DND-41 (cell line): ENCODE data around the gene IFIT1.

ENCODE experiments used
- ATAC-seq: fragments of 200-7000 bp; cut with Tn5 transposase; 3 replicates; pipeline ENCODE4 v1.9.1; 2021; ENCODE audit warnings: low read depth; ENCODE audit not compliant: insufficient read depth
- DNase-seq: peaks from one replicate; pipeline ENCODE4 v3.0.0-alpha.2; 2020
- H2AFZ ChIP-seq: 2 replicates; pipeline ENCODE4 v1.6.0; 2012; ENCODE audit warnings: low read depth, low read length
- H3K27ac ChIP-seq: 2 replicates; pipeline ENCODE4 v1.5.1; 2012; ENCODE audit warnings: low read length, inconsistent platforms
- H3K27me3 ChIP-seq: fragments of 200-600 bp; sonication (generic); 2 replicates; pipeline ENCODE4 v1.6.0; 2012; ENCODE audit warnings: low read length, mild to moderate bottlenecking, inconsistent platforms; ENCODE audit not compliant: insufficient read depth, poor library complexity
- H3K36me3 ChIP-seq: 2 replicates; pipeline ENCODE4 v1.5.1; 2012; ENCODE audit warnings: low read length, inconsistent platforms; ENCODE audit not compliant: insufficient read depth
- H3K4me1 ChIP-seq: 2 replicates; pipeline ENCODE4 v1.5.1; 2012; ENCODE audit warnings: mild to moderate bottlenecking, low read length; ENCODE audit not compliant: insufficient read depth
- H3K4me2 ChIP-seq: 2 replicates; pipeline ENCODE4 v1.6.0; 2012; ENCODE audit warnings: mild to moderate bottlenecking, moderate library complexity, low read length, inconsistent platforms; ENCODE audit not compliant: insufficient read depth
- H3K4me3 ChIP-seq, 2 experiments: fragments of 200-600 bp in 1 of 2; shearing (Covaris generic) in 1 of 2; 2 replicates each; pipeline ENCODE4 v1.5.1; 2012 to 2016; ENCODE audit warnings: inconsistent platforms in 2 of 2, low read length in 2 of 2, mild to moderate bottlenecking in 2 of 2, low read depth in 1 of 2, moderate library complexity in 1 of 2
- H3K79me2 ChIP-seq: 2 replicates; pipeline ENCODE4 v1.6.0; 2012; ENCODE audit warnings: low read length, inconsistent platforms; ENCODE audit not compliant: insufficient read depth
- H3K9ac ChIP-seq: 2 replicates; pipeline ENCODE4 v1.6.0; 2012; ENCODE audit warnings: low read depth, mild to moderate bottlenecking, inconsistent platforms, low read length, moderate library complexity
- H3K9me3 ChIP-seq: 2 replicates; pipeline ENCODE4 v1.5.1; 2012; ENCODE audit warnings: low read length, moderate library complexity, mild to moderate bottlenecking, inconsistent platforms; ENCODE audit not compliant: insufficient read depth, severe bottlenecking
- H4K20me1 ChIP-seq: 2 replicates; pipeline ENCODE4 v1.6.0; 2012; ENCODE audit warnings: low read length; ENCODE audit not compliant: insufficient read depth
- CTCF ChIP-seq: IDR thresholded peaks from 2 replicates; pipeline ENCODE4 v1.5.1; 2012; ENCODE audit warnings: borderline replicate concordance, low read length, moderate library complexity, mild to moderate bottlenecking; ENCODE audit not compliant: poor library complexity, severe bottlenecking; ENCODE audit errors: extremely low read depth
- EZH2 ChIP-seq: IDR thresholded peaks from 3 replicates; pipeline ENCODE4 v1.6.1; 2012; ENCODE audit warnings: borderline replicate concordance, low read depth, mild to moderate bottlenecking, moderate library complexity, low read length, inconsistent platforms; ENCODE audit not compliant: severe bottlenecking

Gene IFIT1

GRCh38 chr10:89419548-89419947 lies 27.1 kb downstream of the IFIT1 start:
- Histone ChIP-seq H3K79me2 (peaks cover 32% of the 10 kb centered on the region), H3K27ac (no peak overlapping the region), H3K9me3 (no peaks in the 10 kb centered on the region), H3K9ac (no peak overlapping the region), H3K36me3 (peaks cover 26% of the 10 kb centered on the region), H3K4me1 (peaks cover 46% of the 10 kb centered on the region), H3K4me2 (no peak overlapping the region; the same call in 1 of the 2 replicates), H4K20me1 (peaks cover 6% of the 10 kb centered on the region; the same call in 1 of the 2 replicates), H2AFZ (no peak overlapping the region), H3K4me3 (no peak overlapping the region), H3K27me3 (no peaks in the 10 kb centered on the region)
- no peak for DNase-seq
- TF ChIP-seq EZH2 (no peak), CTCF (no peak)
- no peak for ATAC-seq

GRCh38 chr10:89421018-89421476 lies 28.6 kb downstream of the IFIT1 start:
- no peak for TF ChIP-seq EZH2
- no peak for TF ChIP-seq CTCF
- Histone ChIP-seq H3K79me2 (peaks cover 17% of the 10 kb centered on the region), H3K27me3 (no peaks in the 10 kb centered on the region), H3K9me3 (no peaks in the 10 kb centered on the region), H4K20me1 (peaks cover 6% of the 10 kb centered on the region; the same call in 1 of the 2 replicates), H2AFZ (no peak overlapping the region), H3K4me3 (no peak overlapping the region), H3K4me1 (peaks cover 33% of the 10 kb centered on the region), H3K9ac (no peak overlapping the region), H3K27ac (no peak overlapping the region), H3K4me2 (no peak overlapping the region), H3K36me3 (peaks cover 26% of the 10 kb centered on the region; the same call in 1 of the 2 replicates)
- DNase-seq (no peak), ATAC-seq (no peak)

DNA sequence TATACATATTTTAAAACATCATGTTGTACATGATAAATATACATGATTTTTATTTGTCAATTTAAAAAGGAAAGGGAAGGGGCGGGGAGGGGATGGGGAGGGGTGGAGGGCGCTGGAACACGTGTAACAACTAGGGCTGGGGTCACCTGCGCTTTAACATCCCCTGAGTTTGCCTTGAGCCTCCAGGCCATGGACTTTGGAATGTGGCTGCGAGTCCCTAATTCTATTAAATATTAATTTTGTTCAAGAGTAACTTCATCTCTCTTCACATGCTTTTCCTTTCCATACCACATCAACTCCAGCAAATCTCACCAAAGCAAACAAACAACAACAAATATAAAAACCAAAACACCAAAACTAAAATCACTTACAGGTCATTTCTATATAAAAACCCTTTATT lies 32.6 kb downstream of the IFIT1 start:
- DNase-seq (no peak), ATAC-seq (no peak)
- 0 out of 2 replicates have a peak, but pooled peaks cover 3% of the 10 kb centered on the region for H4K20me1 ChIP-seq
- no peak overlapping the region for H2AFZ ChIP-seq
- no peak overlapping the region for H3K4me3 ChIP-seq
- no peaks in the 10 kb centered on the region for H3K4me1 ChIP-seq
- no peak overlapping the region for H3K9ac ChIP-seq
- H3K36me3 ChIP-seq: peaks cover 13% of the 10 kb centered on the region; the same call in 1 of the 2 replicates
- no peak overlapping the region for H3K27ac ChIP-seq
- H3K27me3 ChIP-seq: no peaks in the 10 kb centered on the region
- H3K4me2 ChIP-seq: no peak overlapping the region
- TF ChIP-seq EZH2: no peak
- no peak for TF ChIP-seq CTCF
- no peaks in the 10 kb centered on the region for H3K79me2 ChIP-seq
- no peaks in the 10 kb centered on the region for H3K9me3 ChIP-seq
